ENCODE data around the gene PAM.

GRCh38 chr5:102765350-102765749 is 10.2 kb downstream of the PAM start:
- TF ChIP-seq, protein P1, sequence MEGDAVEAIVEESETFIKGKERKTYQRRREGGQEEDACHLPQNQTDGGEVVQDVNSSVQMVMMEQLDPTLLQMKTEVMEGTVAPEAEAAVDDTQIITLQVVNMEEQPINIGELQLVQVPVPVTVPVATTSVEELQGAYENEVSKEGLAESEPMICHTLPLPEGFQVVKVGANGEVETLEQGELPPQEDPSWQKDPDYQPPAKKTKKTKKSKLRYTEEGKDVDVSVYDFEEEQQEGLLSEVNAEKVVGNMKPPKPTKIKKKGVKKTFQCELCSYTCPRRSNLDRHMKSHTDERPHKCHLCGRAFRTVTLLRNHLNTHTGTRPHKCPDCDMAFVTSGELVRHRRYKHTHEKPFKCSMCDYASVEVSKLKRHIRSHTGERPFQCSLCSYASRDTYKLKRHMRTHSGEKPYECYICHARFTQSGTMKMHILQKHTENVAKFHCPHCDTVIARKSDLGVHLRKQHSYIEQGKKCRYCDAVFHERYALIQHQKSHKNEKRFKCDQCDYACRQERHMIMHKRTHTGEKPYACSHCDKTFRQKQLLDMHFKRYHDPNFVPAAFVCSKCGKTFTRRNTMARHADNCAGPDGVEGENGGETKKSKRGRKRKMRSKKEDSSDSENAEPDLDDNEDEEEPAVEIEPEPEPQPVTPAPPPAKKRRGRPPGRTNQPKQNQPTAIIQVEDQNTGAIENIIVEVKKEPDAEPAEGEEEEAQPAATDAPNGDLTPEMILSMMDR (IDR thresholded peaks at IDR 0.05): no peak
- no peak for TF ChIP-seq POLR2A (IDR thresholded peaks at IDR 0.05)
